EH (cell line): ENCODE results near the gene DCTN3.

ENCODE experiments used
- DNase-seq: peaks from one replicate; pipeline ENCODE4 v3.0.0-alpha.2; 2015; ENCODE audit warnings: low read depth

DCTN3 gene

GRCh38 chr9:34573599-34574325 lies 46.5 kb downstream of the DCTN3 start:
- no peak for DNase-seq

DNA sequence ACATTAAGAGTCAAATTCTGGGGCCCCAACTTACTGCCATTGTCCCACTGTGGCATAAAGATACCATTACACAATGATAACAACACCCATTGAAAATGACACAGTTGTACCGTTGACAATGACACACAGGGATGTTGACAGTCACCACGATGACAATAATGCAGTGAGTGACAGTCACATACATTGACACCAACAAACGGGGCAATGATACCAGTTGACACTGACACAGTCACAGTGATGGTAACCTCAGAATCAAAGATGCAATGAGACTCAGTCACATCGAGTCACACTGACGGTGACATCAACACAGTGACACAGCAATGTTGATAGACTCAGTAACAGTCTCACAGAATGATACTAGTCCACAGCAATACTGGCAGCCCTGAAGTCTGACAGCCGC lies 47.7 kb downstream of the DCTN3 start:
- DNase-seq = no peak

- no peak for DNase-seq
These were observed 48.2 kb downstream of the DCTN3 start for GRCh38 chr9:34572092-34572491.

DNA sequence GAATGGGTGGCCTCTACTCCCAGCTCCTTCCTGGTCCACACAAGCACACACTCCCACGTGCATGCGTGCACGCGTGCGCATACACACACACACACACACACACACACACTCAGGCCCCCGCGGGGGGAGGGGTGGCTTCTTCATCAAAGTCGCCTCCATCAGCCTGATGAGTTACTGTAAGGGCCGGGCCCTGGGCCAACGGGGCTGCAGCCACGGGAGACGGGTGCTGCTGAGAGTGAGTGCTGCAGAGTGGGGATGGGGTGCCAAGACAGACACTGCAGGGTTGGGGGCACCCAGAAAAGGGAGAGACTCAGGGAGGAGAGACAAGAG lies 48.8 kb downstream of the DCTN3 start:
- DNase-seq = no peak

GRCh38 chr9:34570809-34571480 lies 49.4 kb downstream of the DCTN3 start:
- DNase-seq = no peak

GRCh38 chr9:34570376-34570775 lies 49.9 kb downstream of the DCTN3 start:
- DNase-seq = no peak

- DNase-seq = no peak
These were observed 51.5 kb downstream of the DCTN3 start for GRCh38 chr9:34568774-34569173.

DNA sequence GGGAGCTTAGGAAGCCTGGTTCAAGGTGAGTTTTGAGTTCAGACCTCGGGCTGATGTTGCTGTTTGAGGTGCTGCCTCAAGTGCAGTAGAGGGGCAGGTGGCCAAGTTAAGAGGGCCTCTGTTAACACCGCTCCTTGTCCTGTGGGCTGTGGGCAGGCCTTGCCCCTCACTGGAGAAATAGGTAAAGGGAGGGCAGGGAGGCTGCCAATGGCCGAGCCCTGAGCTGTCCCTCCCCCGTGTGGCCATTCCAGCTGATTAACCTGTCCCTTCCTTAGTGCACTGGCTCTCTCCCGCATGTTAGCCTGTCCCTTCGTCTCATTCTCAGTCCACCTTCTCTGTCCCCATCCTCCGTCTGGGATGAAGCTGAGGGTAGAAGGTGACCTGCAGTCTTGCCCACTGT lies 52.2 kb downstream of the DCTN3 start:
- DNase-seq = no peak

- no peak for DNase-seq
These were observed 53.3 kb downstream of the DCTN3 start for GRCh38 chr9:34566972-34567371.

DNA sequence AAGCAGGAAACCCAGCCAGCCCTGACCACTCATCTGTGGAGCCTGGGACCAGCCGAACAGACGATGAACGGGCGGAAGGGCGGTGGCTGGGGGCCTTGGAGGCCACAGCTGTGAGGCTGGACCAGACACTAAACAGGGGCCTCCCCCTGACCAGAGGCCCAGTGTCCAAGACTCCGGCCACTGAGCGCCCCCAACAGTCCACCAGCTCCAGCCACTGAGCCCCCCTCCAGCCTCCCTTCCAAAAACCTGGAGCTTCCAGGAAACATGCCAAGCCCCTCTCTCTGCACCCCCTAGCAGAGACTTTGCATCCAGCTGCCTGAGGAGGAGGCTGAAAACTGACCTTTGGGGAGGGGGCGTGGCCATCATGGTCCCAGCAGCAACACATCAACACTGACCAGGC lies 54.0 kb downstream of the DCTN3 start:
- DNase-seq = no peak

DNA sequence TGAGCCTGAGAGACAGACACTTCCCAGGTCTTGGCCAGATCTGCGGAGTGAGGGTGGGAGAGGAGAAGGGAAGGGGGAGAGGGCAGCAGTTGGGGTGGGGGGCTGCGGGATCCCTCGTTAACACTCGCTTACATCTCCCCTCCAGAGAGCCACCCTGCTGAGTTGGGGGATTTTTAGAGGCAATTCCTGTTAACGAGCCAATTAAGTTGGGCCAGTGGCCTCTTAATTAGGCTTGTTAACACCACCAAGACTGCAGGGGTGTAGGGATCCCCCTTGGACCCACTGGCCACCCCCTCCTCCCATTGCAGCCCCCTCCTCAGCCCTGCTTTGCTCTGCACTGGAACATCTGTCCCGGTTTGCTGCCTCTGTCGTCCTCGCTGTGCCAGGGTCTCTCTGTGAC lies 54.4 kb downstream of the DCTN3 start:
- DNase-seq = no peak

- DNase-seq = no peak
These were observed 55.7 kb downstream of the DCTN3 start for GRCh38 chr9:34564617-34565016.
